Small intestine (tissue), 7 donors: Measurements from ENCODE around the gene KRTAP24-1. TPM values are rescaled to one million over a fixed set of nuclear protein-coding genes. Genes with fewer than 3 reads are reported as not detected.
A peak's percentile ranks its signal among the peaks of the same experiment; 100 is the strongest.

Experiments
- DNase-seq, 2 donors: peaks; one replicate each; pipeline versions ENCODE4 v3.0.0 to v3.0.0-alpha.2; 2013
- FAIRE-seq: peaks from 2 replicates; lab custom pipeline; 2012; peaks lifted over from hg19 to GRCh38; lab: Jason Lieb, UNC
- H3K27ac ChIP-seq, 3 donors: one replicate each; pipeline ENCODE4 v1.5.1; 2013; ENCODE audit warnings: low read length in 2 of 3, mild to moderate bottlenecking in 2 of 3, control low read depth in 1 of 3, inconsistent platforms in 1 of 3, low read depth in 1 of 3, moderate library complexity in 1 of 3
- H3K27me3 ChIP-seq, 3 donors: one replicate each; pipeline ENCODE4 v1.6.1; 2013; ENCODE audit warnings: low read length in 3 of 3, inconsistent platforms in 1 of 3; ENCODE audit not compliant: control insufficient read depth in 3 of 3, insufficient read depth in 3 of 3
- H3K36me3 ChIP-seq, 3 donors: one replicate each; pipeline ENCODE4 v1.6.1; 2013; ENCODE audit warnings: low read length in 3 of 3, inconsistent platforms in 1 of 3, low read depth in 1 of 3, mild to moderate bottlenecking in 1 of 3, moderate library complexity in 1 of 3; ENCODE audit not compliant: control insufficient read depth in 3 of 3, insufficient read depth in 2 of 3
- H3K4me1 ChIP-seq, 3 donors: one replicate each; pipeline ENCODE4 v1.6.1; 2013; ENCODE audit warnings: low read length in 2 of 3, inconsistent platforms in 1 of 3, low read depth in 1 of 3, mild to moderate bottlenecking in 1 of 3, moderate library complexity in 1 of 3; ENCODE audit not compliant: control insufficient read depth in 3 of 3, insufficient read depth in 2 of 3
- H3K4me3 ChIP-seq, 3 donors: one replicate each; pipeline ENCODE4 v1.5.1; 2013; ENCODE audit warnings: low read length in 3 of 3, control low read depth in 1 of 3, inconsistent platforms in 1 of 3, low read depth in 1 of 3, mild to moderate bottlenecking in 1 of 3, moderate library complexity in 1 of 3
- H3K9me3 ChIP-seq, 2 donors: one replicate each; pipeline ENCODE4 v1.6.1; 2013; ENCODE audit warnings: low read depth in 1 of 2, low read length in 1 of 2; ENCODE audit not compliant: control insufficient read depth in 2 of 2, insufficient read depth in 1 of 2
- WGBS, 3 donors: extraction: QIAGEN DNeasy Blood & Tissue Kit; methylation state at CpG; one replicate each; pipeline ENCODE4 v1.1.7; 2013; 5-methylcytosine and 5-hydroxymethylcytosine counted together
- polyA plus RNA-seq, 4 donors: library from polyadenylated mRNA; stranded (reverse) in 3 of 4; unstranded in 1 of 4; fragments of 200-250 nt in 3 of 4; fragments of 120-200 nt in 1 of 4; gene quantifications; one replicate each; pipeline versions ENCODE4 v1.2.1 to v1.2.3, GENCODE V29; 2013
- donor health status: healthy with polysubstance abuse.
- donor health status: control.
- donor health status: control.
- donor health status: Bipolar disorder and iron deficiency.
- donor health status: healthy.

The KRTAP24-1 gene
- polyA plus RNA-seq, 4 donors: not detected

DNA sequence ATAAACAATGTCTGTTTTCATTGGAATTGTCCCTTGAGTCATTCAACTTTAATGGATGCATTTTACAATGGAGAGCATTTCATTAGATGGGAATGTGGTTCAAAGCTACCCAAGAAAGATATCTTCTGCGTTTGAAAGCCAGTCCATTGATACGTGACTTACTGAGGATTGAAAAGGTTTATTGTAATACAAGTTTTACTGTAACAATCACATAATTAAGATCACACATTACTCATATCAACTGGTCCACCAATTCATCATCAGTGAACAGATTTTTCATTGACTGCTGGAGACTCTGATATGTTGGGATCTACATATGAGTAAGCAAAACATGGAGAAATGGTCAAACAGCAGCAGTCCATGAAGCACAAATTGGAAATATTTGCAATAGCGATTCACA, 32.8 kb downstream of the KRTAP24-1 start:
- Histone ChIP-seq H3K4me3 (no peak overlapping the region), H3K36me3 (no peaks in the 10 kb centered on the region), H3K27ac (no peak overlapping the region), H3K4me1 (no peaks in the 10 kb centered on the region), H3K27me3 (no peaks in the 10 kb centered on the region), H3K9me3 (no peaks in the 10 kb centered on the region)
- FAIRE-seq: no peak
- no peak for DNase-seq
- WGBS, 3 donors: 68 to 85% (median 70%) methylated on average over 3 of the region's 3 CpGs

DNA sequence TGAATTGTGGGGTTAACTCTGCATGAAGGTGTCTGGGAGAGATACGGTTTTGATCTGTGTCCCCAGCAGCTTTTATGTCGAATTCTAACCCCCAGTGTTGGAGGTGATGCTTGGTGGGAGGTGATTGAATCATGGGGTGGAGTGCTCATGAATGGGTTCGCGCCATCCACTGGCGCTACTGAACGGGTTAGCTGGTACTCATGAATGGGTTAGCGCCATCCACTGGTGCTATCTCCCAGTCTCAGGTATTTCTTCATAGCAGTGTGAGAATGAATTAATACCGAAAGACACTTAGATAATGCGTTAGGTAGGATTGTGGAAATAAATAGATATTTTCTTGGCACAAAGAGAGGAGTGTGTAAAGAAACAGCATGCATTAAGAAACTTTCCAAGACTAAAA, 33.9 kb downstream of the KRTAP24-1 start:
- no peak overlapping the region for H3K27ac ChIP-seq
- no peaks in the 10 kb centered on the region for H3K4me1 ChIP-seq
- FAIRE-seq: no peak
- H3K9me3 ChIP-seq: no peaks in the 10 kb centered on the region
- no peaks in the 10 kb centered on the region for H3K27me3 ChIP-seq
- WGBS, 3 donors: 78 to 85% (median 84%) methylated on average over 9 of the region's 9 CpGs
- H3K36me3 ChIP-seq: no peaks in the 10 kb centered on the region
- no peak for DNase-seq
- H3K4me3 ChIP-seq: no peak overlapping the region

DNA sequence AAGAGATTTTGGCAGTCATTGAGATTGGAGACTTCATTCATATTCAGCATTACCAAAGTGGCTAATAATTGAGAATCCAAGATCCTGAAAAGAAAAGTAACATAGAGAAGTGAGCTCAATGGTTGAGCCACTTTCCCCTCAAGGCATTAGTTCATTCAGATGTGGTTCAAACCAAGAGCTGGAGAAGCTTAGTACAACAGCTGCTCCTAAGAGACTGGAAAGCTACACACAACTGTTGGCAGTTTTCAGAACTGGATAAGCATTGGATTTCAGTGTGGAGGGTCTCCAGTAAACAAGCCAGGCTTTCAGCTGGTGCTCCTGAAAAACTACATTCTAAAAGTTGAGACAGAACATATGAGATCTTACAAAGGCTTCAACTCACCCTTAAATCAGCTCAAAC, 37.7 kb downstream of the KRTAP24-1 start:
- Histone ChIP-seq H3K27ac (no peak overlapping the region), H3K27me3 (no peaks in the 10 kb centered on the region), H3K36me3 (no peaks in the 10 kb centered on the region), H3K4me3 (no peak overlapping the region), H3K9me3 (no peaks in the 10 kb centered on the region), H3K4me1 (no peaks in the 10 kb centered on the region)
- DNase-seq (no peak), FAIRE-seq (no peak)

DNA sequence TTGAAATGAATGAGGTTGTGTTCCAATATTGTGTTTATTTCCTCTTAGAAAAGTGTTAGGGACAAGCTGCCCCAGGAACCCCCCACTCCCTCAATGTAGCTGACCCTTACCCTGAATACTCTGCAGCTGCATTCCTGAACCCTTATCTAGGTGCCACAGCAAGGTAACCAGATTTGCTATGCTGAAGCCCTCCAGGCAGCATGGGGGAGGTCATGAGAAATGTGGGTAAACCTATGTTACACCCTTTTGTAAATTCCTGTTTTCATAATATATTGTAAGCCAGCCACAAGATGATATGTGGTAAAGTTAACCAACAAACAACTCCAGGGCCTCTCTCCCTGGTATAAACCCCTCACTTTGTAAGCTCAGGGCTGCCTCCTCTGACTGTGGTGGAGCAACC, 39.1 kb downstream of the KRTAP24-1 start:
- H3K4me1 ChIP-seq: no peaks in the 10 kb centered on the region
- no peaks in the 10 kb centered on the region for H3K36me3 ChIP-seq
- H3K27me3 ChIP-seq: no peaks in the 10 kb centered on the region
- H3K9me3 ChIP-seq: no peaks in the 10 kb centered on the region
- H3K4me3 ChIP-seq: no peak overlapping the region
- FAIRE-seq (no peak), DNase-seq (no peak)
- no peak overlapping the region for H3K27ac ChIP-seq

DNA sequence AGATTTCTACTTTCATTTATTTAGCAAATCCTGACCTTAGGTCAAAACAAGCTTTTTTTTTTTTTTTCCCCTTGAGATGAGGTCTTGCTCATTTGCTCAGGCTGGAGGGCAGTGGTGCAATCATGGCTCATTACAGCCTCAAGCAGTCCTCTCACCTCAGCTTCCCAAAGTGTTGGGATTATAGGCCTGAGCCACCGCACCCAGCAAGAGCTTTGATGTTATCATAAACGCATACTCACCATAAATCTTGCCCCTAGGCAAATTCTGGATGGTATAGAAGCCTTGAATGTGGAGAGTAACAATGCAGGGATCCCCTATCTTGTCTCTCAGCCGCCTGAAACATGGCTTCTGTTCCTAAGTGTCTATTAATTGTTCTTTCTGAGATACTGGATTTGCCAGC, 42.1 kb downstream of the KRTAP24-1 start:
- no peak for FAIRE-seq
- no peak for DNase-seq
- no peaks in the 10 kb centered on the region for H3K9me3 ChIP-seq
- H3K4me3 ChIP-seq: no peak overlapping the region
- H3K4me1 ChIP-seq: no peaks in the 10 kb centered on the region
- H3K36me3 ChIP-seq: no peaks in the 10 kb centered on the region
- no peaks in the 10 kb centered on the region for H3K27me3 ChIP-seq
- WGBS, 3 donors: 63 to 73% (median 65%) methylated on average over 3 of the region's 3 CpGs
- no peak overlapping the region for H3K27ac ChIP-seq

DNA sequence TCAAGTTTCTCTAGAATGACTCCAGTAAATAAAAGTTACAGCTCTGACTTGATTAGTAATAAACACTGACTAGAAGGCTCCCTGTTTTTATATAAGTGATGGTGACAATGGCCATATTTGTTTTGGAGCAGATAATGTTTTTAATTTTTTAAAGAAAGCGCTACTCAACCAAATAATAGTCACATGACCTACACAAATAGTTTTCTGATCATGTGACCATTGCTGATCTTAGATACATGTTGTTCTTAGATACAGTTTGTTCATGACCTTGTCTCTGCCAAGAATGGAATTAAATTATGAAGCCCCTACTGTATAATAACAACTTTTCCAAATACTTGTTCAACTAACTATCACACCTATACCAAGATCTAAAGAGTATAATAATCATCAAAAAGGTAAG, 44.6 kb downstream of the KRTAP24-1 start:
- H3K27ac ChIP-seq: no peak overlapping the region
- FAIRE-seq (no peak), DNase-seq (no peak)
- H3K27me3 ChIP-seq: no peaks in the 10 kb centered on the region
- no peaks in the 10 kb centered on the region for H3K36me3 ChIP-seq
- H3K9me3 ChIP-seq: no peaks in the 10 kb centered on the region
- WGBS, 3 donors: 87 to 100% (median 90%) methylated on average over 1 of the region's 1 CpG
- H3K4me1 ChIP-seq: no peaks in the 10 kb centered on the region
- H3K4me3 ChIP-seq: no peak overlapping the region

DNA sequence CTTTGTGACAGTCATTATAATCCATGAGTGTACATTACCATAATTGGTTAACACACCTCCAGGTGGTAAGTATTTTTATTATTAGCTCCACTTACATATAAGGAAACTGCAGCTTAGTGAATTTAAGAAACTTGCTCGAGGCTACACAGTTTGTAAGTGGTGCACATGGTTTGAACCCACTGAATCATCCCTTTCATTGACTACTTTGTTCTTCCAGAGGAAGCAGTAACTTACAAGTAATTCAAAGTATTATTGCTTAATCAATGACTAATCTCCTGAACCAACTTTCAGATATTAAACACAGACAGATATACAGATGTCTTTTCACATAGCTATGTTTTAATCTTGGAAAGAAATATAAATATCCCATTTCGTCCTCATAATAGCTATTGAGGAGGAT, 48.1 kb downstream of the KRTAP24-1 start:
- no peaks in the 10 kb centered on the region for H3K27me3 ChIP-seq
- H3K4me3 ChIP-seq: no peak overlapping the region
- H3K4me1 ChIP-seq: no peaks in the 10 kb centered on the region
- WGBS, 3 donors: 21 to 48% (median 29%) methylated on average over 2 of the region's 2 CpGs
- FAIRE-seq: no peak
- peak in 1 of 2 donors; percentile 20 for DNase-seq
- no peaks in the 10 kb centered on the region for H3K9me3 ChIP-seq
- no peaks in the 10 kb centered on the region for H3K36me3 ChIP-seq
- no peak overlapping the region for H3K27ac ChIP-seq

DNA sequence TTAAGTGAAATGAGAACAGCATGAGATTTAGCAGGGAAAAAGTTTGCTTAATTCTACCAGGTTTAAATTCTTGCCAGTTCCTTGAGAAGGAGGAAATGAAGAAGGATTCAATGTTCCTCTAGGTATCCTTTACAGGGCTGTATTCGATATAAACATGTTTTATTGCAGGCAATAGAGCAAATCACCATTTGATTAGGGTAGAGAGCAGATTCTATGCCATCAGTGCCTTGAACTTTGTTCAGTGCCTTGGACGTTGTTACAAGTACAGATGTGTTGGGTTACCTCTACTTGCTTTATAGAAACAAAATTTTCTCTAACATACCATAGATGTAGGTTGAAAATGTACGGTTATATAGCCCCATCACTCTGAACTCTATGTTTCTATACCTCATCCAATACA, 48.7 kb downstream of the KRTAP24-1 start:
- Histone ChIP-seq H3K4me1 (no peaks in the 10 kb centered on the region), H3K36me3 (no peaks in the 10 kb centered on the region), H3K27ac (no peak overlapping the region), H3K27me3 (no peaks in the 10 kb centered on the region), H3K9me3 (no peaks in the 10 kb centered on the region), H3K4me3 (no peak overlapping the region)
- FAIRE-seq (no peak), DNase-seq (peak in 1 of 2 donors; percentile 78)
- WGBS, 3 donors: 19 to 58% (median 31%) methylated on average over 3 of the region's 3 CpGs

DNA sequence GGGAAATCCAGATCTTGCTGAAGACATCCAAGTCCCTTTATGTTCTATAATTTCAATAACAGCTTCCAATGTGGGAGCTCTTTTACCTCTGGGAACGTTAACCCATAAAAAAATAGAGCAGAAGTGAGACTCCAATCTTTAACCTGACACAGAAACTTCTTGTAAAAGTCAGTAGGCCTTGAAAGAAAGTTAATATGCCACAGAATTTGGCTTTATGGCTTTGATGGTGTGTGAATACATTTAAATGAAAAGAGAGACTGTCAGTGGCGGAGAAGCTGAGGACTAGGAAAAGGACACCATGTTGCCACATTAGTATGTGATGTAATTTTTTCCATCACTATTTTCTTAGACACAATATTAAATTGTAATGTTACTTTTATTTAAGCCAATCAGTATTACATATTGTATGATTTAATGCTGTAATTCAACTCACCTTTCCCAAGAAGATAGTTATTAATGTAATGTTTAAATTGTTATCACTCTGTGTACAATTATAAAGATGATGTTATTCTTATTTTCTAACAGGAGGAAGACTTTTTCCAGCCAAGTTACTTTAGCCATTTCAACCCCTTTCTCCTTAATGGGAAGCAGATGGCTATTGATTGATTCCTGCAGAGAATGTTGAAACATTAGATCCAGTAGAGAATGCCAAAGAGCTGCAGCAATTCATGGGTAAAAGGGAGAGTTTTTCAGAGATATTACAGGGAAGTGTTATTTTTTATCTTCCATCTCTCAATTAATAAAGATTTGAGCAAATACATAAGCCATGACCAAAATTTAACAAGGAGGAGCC, 49.3 kb downstream of the KRTAP24-1 start:
- 47 to 71% (median 61%) methylated on average over 2 of the region's 2 CpGs for WGBS, 3 donors
- no peak for DNase-seq

More for the DNA sequence above, 49.3 kb downstream of the KRTAP24-1 start:
- Histone ChIP-seq H3K27ac (no peak overlapping the region), H3K9me3 (no peaks in the 10 kb centered on the region), H3K4me3 (no peak overlapping the region), H3K4me1 (no peaks in the 10 kb centered on the region), H3K27me3 (no peaks in the 10 kb centered on the region), H3K36me3 (no peaks in the 10 kb centered on the region)
- FAIRE-seq: no peak
